MM.1S (cell line): Measurements from ENCODE around the gene TMEM272.

Source experiments
- EZH2phosphoT487 ChIP-seq: fragments of 300-600 bp; sonication (generic); IDR thresholded peaks from 2 replicates; pipeline ENCODE4 v1.6.1; 2018; ENCODE audit warnings: antibody characterized with exemption, low read length
- TF ChIP-seq, protein P1 (sequence below): fragments of 300-600 bp; sonication (generic); IDR thresholded peaks from 2 replicates; pipeline ENCODE4 v1.5.1; 2016; ENCODE audit warnings: antibody characterized with exemption, low read length, mixed read lengths

DNA sequence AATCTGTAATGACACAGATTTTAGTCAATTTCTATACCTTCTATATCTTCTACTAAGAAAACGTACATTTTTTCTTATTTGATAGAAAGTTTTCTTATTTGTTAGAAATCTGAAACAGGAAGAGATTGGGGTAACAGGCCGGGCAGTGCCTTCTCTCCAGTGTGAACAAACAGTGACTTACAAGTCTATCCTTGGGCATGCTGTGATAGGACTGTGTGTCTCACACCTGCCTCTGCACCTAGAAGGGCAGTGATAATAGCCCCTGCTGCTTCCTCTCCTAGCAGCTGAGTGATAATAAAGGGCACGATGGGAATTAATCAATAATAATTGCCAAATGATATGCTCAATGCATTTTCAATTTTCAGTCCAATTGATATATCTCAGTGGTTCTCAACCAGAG lies 1.4 kb downstream of the TMEM272 start:
- TF ChIP-seq, protein P1, sequence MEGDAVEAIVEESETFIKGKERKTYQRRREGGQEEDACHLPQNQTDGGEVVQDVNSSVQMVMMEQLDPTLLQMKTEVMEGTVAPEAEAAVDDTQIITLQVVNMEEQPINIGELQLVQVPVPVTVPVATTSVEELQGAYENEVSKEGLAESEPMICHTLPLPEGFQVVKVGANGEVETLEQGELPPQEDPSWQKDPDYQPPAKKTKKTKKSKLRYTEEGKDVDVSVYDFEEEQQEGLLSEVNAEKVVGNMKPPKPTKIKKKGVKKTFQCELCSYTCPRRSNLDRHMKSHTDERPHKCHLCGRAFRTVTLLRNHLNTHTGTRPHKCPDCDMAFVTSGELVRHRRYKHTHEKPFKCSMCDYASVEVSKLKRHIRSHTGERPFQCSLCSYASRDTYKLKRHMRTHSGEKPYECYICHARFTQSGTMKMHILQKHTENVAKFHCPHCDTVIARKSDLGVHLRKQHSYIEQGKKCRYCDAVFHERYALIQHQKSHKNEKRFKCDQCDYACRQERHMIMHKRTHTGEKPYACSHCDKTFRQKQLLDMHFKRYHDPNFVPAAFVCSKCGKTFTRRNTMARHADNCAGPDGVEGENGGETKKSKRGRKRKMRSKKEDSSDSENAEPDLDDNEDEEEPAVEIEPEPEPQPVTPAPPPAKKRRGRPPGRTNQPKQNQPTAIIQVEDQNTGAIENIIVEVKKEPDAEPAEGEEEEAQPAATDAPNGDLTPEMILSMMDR, result no peak
- TF ChIP-seq EZH2phosphoT487, result no peak
